Large intestine (tissue), 12 donors: Measurements from ENCODE around the gene SIX6. TPM values are rescaled to one million over a fixed set of nuclear protein-coding genes. Genes with fewer than 3 reads are reported as not detected.
A peak's percentile ranks its signal among the peaks of the same experiment; 100 is the strongest.
"Not testable (repeated sequence)": the region's sequence is repeated elsewhere in the genome, so short reads cannot be mapped to it uniquely, and the experiment has no call there.

ENCODE experiments used
- DNase-seq, 2 donors: peaks; one replicate each; pipeline versions ENCODE4 v3.0.0 to v3.0.0-alpha.2; 2013
- H3K27ac ChIP-seq: one replicate; pipeline ENCODE4 v1.5.1; 2013; ENCODE audit warnings: low read length
- H3K27me3 ChIP-seq: 2 replicates; pipeline ENCODE4 v1.6.1; 2013; ENCODE audit warnings: low read length; ENCODE audit not compliant: control insufficient read depth, insufficient read depth
- H3K36me3 ChIP-seq: 2 replicates; pipeline ENCODE4 v1.6.1; 2013; ENCODE audit warnings: low read length; ENCODE audit not compliant: control insufficient read depth, insufficient read depth
- H3K4me1 ChIP-seq: one replicate; pipeline ENCODE4 v1.6.1; 2013; ENCODE audit warnings: low read length; ENCODE audit not compliant: control insufficient read depth, insufficient read depth
- H3K4me3 ChIP-seq: one replicate; pipeline ENCODE4 v1.5.1; 2013; ENCODE audit warnings: low read length
- H3K9me3 ChIP-seq: one replicate; pipeline ENCODE4 v1.6.1; 2013; ENCODE audit warnings: mild to moderate bottlenecking, low read depth, low read length, moderate library complexity; ENCODE audit not compliant: control insufficient read depth
- WGBS: methylation state at CpG from one replicate; pipeline ENCODE4 v1.1.5; 2013; ENCODE audit warnings: low lambda C conversion rate; ENCODE audit not compliant: insufficient coverage; 5-methylcytosine and 5-hydroxymethylcytosine counted together
- long read RNA-seq, 11 donors: transcript quantifications; one replicate each; lab custom pipeline, GENCODE V29; 2026
- polyA plus RNA-seq: library from polyadenylated mRNA; unstranded; fragments of 120-200 nt; gene quantifications from one replicate; pipeline ENCODE4 v1.2.1, GENCODE V29; 2013

The SIX6 gene
- not detected for polyA plus RNA-seq
- long read RNA-seq, donor 1, result 0 reads
- long read RNA-seq, donor 2, result 0 reads
- long read RNA-seq, donor 3, result 0 reads
- long read RNA-seq, donor 4, result 0 reads
- long read RNA-seq, donor 5, result 0 reads
- long read RNA-seq, donor 6, result 0 reads
- long read RNA-seq, donor 7, result 0 reads
- long read RNA-seq, donor 8, result 0 reads
- long read RNA-seq, donor 9, result 0 reads
- long read RNA-seq, donor 10, result 0 reads
- long read RNA-seq, donor 11, result 0 reads

DNA sequence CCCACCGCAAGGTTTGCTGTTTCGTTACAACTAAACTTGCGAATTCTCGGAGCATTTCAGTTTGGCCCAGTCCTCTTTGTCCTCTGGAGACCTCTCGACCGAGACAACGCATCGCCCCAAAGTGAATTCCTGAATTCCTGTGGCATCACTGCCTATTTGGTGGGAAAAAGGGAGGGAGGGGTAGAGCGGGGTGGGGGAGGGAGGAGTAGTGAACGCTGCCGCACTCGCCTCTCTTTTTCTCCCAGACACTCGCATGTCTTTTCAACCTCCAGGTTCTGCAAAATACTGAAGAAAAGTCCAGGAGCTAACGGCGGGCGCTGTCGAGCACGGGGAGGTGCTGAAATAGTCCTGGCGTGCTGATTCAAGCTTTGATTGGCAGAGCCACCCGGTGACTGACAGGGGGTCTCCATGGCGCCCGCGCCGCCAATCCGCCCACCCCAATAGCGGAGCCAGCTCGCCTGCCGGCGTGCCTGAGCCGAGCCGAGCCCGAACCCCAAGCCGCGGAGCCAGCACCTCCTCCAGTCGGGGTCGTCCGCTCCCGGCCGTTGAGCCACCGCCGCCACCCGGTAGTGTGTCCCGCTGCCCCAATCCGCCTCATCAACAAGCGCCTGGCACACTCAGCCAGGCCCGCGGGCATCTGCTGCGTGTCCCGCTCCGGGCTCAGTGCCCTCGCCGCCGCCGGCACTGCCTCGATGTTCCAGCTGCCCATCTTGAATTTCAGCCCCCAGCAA is at the start of gene SIX6:
Gene SIX6 (plus strand): TSS at position 440 of the 731 bp plus-strand sequence. CDS start 253 bp downstream, at position 693.
- DNase-seq, result no peak
- Histone ChIP-seq H3K4me3 (no peak within 1 kb of the TSS), H3K27ac (no peak within 1 kb of the TSS), H3K36me3 (no peaks in the 10 kb centered on the region), H3K4me1 (peaks cover 3% of the 10 kb centered on the region), H3K9me3 (peaks cover 16% of the 10 kb centered on the region), H3K27me3 (peaks cover 94% of the 10 kb centered on the region)
- WGBS, result no CpG with 5 or more reads among the region's 55 CpGs

GRCh38 chr14:60480248-60480647 is 28.7 kb upstream of the SIX6 start:
- not testable (repeated sequence) for H3K9me3 ChIP-seq, H3K4me1 ChIP-seq, H3K27me3 ChIP-seq, H3K27ac ChIP-seq, DNase-seq, H3K4me3 ChIP-seq, H3K36me3 ChIP-seq
- WGBS, result 100% methylated on average over 3 of the region's 7 CpGs

GRCh38 chr14:60482743-60483142 is 26.2 kb upstream of the SIX6 start:
- Histone ChIP-seq H3K36me3 (no peaks in the 10 kb centered on the region), H3K4me3 (no peak overlapping the region), H3K27me3 (peaks cover 29% of the 10 kb centered on the region), H3K27ac (no peak overlapping the region), H3K9me3 (peaks cover 10% of the 10 kb centered on the region), H3K4me1 (peaks cover 5% of the 10 kb centered on the region)
- DNase-seq, result no peak
- no CpG with 5 or more reads among the region's 1 CpG for WGBS

DNA sequence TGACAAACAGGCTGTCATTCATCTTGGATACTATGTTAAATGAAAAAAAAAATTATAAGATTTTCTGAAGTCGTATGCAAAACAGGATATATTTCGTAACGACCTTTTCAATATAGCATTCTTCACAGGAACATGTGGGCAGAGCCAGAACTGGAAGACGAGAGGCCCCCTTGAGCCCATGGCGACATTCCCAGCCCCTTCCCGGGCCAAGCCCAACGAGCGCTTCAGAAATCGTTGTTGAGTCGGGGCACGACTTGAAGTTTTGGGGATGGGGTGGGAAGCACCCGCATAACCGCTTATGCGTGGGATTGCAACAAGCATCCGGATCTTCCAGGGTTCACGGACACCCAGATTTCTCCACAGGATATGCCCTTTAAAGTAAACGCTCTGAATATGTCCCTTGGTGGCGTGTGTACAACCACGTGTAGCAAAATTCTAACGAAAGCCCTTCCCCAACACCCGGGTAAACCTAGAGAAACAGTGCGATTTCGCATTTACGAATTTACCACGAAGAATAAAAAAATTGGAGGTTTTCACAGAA is 23.8 kb upstream of the SIX6 start:
- H3K4me1 ChIP-seq, result peaks cover 5% of the 10 kb centered on the region
- H3K27me3 ChIP-seq, result peaks cover 32% of the 10 kb centered on the region
- no peak overlapping the region for H3K27ac ChIP-seq
- peaks cover 9% of the 10 kb centered on the region for H3K9me3 ChIP-seq
- no peaks in the 10 kb centered on the region for H3K36me3 ChIP-seq
- DNase-seq, result no peak
- H3K4me3 ChIP-seq, result no peak overlapping the region
- WGBS, result no CpG with 5 or more reads among the region's 25 CpGs

- WGBS, result no CpG with 5 or more reads among the region's 57 CpGs
- Histone ChIP-seq H3K27ac (no peak within 1 kb of the TSS), H3K4me3 (peak within 1 kb of the TSS; percentile 38), H3K4me1 (peaks cover 5% of the 10 kb centered on the region), H3K9me3 (peaks cover 7% of the 10 kb centered on the region), H3K27me3 (peaks cover 35% of the 10 kb centered on the region), H3K36me3 (no peaks in the 10 kb centered on the region)
- DNase-seq, result peak; percentile 10 to 35
These were observed 23.2 kb upstream of the SIX6 start, which contains the start of gene C14orf39 for GRCh38 chr14:60485598-60486251. Gene C14orf39 (minus strand): TSS chr14:60486063. CDS start chr14:60485078, 985 bp downstream.

- H3K27ac ChIP-seq, result no peak overlapping the region
- H3K9me3 ChIP-seq, result peaks cover 7% of the 10 kb centered on the region
- H3K36me3 ChIP-seq, result no peaks in the 10 kb centered on the region
- H3K4me3 ChIP-seq, result no peak overlapping the region
- peaks cover 35% of the 10 kb centered on the region for H3K27me3 ChIP-seq
- DNase-seq, result no peak
- H3K4me1 ChIP-seq, result peaks cover 5% of the 10 kb centered on the region
- WGBS, result no CpG with 5 or more reads among the region's 2 CpGs
These were observed 21.7 kb upstream of the SIX6 start for GRCh38 chr14:60487211-60487610.

GRCh38 chr14:60488175-60488574 is 20.8 kb upstream of the SIX6 start:
- Histone ChIP-seq H3K27ac (no peak overlapping the region), H3K9me3 (peaks cover 7% of the 10 kb centered on the region), H3K27me3 (peaks cover 35% of the 10 kb centered on the region), H3K36me3 (no peaks in the 10 kb centered on the region), H3K4me3 (no peak overlapping the region), H3K4me1 (peaks cover 5% of the 10 kb centered on the region)
- no peak for DNase-seq

GRCh38 chr14:60490270-60490669 is 18.7 kb upstream of the SIX6 start:
- Histone ChIP-seq H3K27ac (no peak overlapping the region), H3K9me3 (peaks cover 7% of the 10 kb centered on the region), H3K27me3 (peaks cover 32% of the 10 kb centered on the region), H3K36me3 (no peaks in the 10 kb centered on the region), H3K4me3 (no peak overlapping the region), H3K4me1 (peaks cover 5% of the 10 kb centered on the region)
- no peak for DNase-seq
- WGBS, result no CpG with 5 or more reads among the region's 3 CpGs

DNA sequence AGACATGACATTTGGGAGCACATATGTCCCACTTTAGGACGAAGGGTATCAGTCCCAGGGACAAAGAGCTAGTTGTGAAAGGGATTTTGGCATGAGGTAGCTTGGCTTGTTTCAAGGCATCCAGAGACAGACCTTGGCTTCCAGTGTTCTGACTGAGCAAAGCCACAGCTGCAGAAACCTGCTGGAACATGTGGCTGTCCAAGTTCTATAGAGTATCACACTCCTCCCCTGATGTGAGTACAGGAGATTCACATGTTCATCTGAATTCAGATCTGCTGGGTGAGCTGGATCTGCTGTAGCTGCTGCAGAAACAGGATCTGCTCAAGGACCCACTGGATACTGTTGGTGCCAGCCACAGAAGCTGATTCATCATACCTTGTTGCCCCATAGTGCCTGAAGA is 13.0 kb upstream of the SIX6 start:
- H3K4me3 ChIP-seq, result no peak overlapping the region
- no peaks in the 10 kb centered on the region for H3K36me3 ChIP-seq
- no peak overlapping the region for H3K27ac ChIP-seq
- peaks cover 18% of the 10 kb centered on the region for H3K27me3 ChIP-seq
- no CpG with 5 or more reads among the region's 1 CpG for WGBS
- DNase-seq, result no peak
- H3K9me3 ChIP-seq, result no peaks in the 10 kb centered on the region
- H3K4me1 ChIP-seq, result no peaks in the 10 kb centered on the region

DNA sequence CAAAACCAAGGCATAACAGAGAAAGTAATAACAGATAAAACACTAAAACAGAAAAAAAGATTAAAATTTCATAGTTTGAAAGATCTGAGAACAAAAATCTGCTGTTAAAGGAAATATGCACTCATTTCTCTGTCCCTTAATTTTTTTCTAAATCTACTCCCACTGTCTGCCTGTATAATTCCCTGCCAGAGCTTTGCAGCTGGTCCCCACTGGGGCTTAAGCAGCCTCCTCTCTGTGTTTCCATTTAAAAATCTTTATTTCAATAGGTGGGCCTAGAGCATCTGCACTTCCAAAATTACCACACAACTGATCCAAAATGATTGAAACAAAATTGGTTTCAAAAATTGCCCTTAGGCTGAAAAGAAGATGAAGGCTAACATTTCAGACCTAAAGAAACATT is 6.4 kb upstream of the SIX6 start:
- H3K27ac ChIP-seq, result no peak overlapping the region
- H3K27me3 ChIP-seq, result peaks cover 53% of the 10 kb centered on the region
- H3K9me3 ChIP-seq, result no peaks in the 10 kb centered on the region
- DNase-seq, result no peak
- no peak overlapping the region for H3K4me3 ChIP-seq
- no peaks in the 10 kb centered on the region for H3K4me1 ChIP-seq
- H3K36me3 ChIP-seq, result no peaks in the 10 kb centered on the region
